NCI-H2227 treated with DMSO at 0.1 percent for 48 hours (cell line): ENCODE data around the gene TBC1D22A.
"Not testable (repeated sequence)": the region's sequence is repeated elsewhere in the genome, so short reads cannot be mapped to it uniquely, and the experiment has no call there.

Experiments
- DNase-seq: peaks from one replicate; lab custom pipeline; 2025; lab: John Stamatoyannopoulos, UW

The TBC1D22A gene

DNA sequence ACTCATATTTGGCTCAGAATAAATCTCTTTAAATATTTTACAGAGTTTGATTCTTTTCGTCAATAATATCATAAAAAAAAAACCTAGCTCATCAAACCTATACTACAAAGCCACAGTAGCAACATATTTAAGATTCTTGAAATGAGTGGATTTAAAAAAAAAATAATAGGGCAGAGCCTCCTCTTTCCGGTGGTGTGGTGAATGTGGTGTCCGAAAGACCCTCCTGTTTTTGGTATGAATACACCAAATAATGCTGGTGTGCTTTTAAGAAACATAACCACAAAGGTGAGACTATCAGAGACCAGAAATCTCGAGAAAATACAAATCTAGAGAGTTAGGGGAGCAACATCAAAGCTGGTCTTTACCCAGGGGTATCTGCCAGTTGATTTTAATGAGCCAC lies 342.6 kb downstream of the TBC1D22A start:
- DNase-seq: no peak

DNA sequence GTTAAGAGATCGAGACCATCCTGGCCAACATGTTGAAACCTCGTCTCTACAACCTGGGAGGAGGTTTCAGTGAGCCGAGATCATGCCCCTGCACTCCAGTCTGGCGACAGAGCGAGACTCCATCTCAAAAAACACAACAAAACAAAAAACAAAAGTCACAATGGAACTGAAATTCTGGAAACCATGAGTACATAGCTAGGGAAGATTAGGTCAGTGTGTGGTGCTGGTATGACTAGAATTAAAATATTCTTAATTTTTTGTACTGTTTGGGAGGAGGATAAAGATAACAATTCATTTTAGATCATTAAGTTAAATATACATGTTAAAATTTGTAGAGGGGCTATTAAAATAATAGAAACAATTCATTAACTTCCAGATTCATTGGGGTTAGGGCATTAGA lies 344.4 kb downstream of the TBC1D22A start:
- no peak for DNase-seq

DNA sequence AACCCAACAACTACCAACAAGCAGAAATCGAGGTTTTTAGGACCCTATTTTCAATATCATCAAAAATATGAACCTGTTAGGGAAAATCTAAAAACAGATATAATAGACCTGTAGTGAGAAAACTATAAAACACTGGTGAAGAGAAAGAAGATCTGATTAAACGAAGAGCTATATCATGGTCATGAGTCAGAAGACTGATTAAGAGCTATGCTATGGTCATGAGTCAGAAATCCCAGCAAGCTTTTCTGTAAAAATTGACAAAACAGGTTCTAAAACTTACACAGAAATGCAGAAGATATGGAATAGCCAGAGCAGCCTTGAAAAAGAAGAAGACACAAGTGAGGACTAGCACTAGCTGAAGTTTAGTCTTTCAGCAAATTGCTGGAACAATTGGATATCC lies 345.0 kb downstream of the TBC1D22A start:
- DNase-seq: no peak

DNA sequence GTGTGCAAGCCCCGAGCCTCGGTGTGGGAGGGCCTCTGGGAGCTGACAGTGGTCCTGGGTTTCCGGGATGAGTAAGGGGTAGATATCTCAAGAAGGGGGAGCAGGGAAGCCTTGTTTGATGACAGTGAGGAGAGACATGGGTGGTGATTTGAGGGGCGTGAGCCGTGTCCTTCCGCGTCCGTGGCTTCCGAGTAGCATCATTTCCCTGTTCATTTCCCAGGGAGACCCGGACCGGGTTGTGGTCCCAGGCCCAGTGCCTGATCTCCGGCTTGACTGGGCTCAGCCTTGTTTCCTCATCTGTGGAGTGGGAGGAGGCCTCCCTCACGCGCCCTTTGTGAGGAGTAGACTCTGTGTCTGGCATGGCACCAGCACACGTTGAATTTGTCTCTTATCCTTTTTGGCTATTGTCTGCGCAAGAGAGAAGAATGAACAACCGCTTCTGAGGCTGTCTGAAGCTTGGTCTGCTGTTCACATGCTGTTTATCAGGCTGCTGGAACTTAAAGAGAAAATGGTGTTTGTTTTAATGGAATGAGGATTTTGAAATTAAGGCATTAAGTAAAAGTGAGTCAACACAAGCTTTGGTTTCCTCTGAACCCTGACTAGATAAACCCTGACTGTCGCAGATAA lies 348.5 kb downstream of the TBC1D22A start:
- DNase-seq: no peak

GRCh38 chr22:47111626-47112581 lies 349.5 kb downstream of the TBC1D22A start:
- no peak for DNase-seq

GRCh38 chr22:47112582-47112965 lies 350.1 kb downstream of the TBC1D22A start:
- no peak for DNase-seq

GRCh38 chr22:47112994-47113852 lies 350.8 kb downstream of the TBC1D22A start:
- DNase-seq: no peak

DNA sequence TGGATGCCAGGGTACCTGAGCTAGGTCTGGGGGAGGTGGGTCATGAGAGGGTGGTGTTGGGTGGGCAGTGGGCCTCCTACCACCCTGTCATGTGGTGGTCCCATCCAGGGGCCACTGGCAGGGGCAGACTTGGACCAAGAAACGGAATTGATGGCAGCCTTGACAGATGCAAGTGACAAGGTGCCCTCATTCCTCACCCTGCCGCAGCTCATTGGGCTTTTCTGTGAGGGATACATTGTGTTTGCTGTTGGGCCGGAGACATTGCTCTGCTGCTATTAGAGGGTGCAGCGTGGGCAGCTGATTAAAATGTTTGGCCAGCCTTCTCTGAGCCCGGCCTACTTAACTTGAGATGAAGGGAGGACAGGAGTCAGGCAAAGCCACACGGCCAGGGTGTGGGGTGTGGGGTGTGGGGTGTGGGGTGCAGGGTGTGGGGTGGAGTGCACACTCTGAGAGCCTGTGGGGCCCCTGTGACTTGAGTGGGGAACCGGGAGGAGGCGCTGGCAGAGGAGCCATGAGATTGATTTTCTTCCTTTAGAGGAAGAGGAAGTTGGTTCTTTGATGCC lies 351.5 kb downstream of the TBC1D22A start:
- no peak for DNase-seq

DNA sequence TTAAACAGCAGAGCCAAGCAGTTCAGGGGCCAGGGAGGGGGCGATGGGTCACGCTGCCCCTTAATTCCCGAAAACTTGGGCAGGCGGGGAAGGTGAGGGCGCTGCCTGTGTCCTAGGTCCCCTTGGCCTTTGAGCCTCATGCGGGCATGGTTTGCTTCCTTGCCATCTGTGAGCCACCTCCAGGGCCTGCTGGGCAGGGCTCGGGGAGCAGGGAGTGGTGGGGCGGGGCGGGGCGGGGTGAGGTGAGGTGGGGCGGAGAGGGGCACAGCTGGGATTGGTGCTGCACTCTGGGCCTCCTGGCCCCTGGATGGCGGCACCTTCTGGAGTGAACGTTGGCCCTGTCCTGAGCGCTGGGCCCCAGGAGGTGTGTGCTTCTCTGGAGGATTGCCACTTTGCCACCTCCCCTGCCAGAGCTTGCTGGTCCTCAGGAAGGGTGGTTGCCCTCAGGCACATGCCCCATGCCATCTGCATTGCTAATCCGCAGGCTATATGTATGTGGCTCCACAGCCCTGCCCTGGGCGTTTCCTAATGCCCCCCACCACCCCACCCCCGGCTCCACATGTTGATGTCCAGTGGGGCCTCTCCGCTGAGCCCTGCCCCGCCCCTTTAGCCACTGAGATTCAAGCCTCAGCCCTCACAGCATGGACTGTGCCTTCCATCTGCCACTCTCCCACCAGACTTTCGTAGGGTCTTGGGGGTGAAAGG lies 352.5 kb downstream of the TBC1D22A start:
- DNase-seq: no peak

DNA sequence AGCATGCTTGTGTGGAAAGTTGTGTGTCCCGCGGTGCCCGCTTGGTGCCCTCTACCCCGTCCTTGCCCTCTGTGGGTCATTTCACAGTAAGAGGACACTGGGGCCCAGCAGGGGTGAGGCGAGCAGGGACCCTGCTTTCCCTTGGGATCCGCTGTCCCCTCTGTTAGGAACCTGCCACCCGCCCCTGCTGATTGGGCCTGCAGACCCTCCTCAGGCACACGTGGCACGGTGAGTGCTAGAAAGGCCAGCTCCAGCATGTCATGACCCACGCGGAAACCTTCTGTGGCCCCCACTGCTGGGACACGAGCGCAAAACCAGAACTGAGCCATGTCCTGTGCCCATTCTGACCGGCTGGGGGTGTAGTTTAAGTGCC lies 353.1 kb downstream of the TBC1D22A start:
- DNase-seq: no peak

GRCh38 chr22:47115921-47116320 lies 353.5 kb downstream of the TBC1D22A start:
- no peak for DNase-seq

- no peak for DNase-seq
These were observed 354.2 kb downstream of the TBC1D22A start for GRCh38 chr22:47116426-47117341.

GRCh38 chr22:47117442-47117841 lies 355.0 kb downstream of the TBC1D22A start:
- not testable (repeated sequence) for DNase-seq

DNA sequence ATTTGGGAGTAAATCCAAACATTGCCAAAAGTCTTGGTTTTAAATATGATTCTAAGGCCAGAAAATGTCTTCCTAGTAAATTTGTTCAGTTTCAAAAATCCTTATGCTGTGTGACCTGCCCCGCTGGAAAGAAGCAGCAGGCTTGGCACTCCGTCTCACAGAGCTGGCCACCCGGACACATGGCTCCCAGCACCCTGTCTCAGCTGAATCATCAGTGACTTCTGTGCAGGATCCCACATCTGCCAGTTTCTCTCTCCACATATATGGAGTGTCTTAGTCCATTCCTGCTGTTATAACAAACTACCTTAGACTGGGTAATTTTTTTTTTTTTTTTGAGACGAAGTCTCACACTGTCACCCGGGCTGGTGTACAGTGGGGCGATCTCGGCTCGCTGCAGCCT lies 356.7 kb downstream of the TBC1D22A start:
- DNase-seq: no peak

DNA sequence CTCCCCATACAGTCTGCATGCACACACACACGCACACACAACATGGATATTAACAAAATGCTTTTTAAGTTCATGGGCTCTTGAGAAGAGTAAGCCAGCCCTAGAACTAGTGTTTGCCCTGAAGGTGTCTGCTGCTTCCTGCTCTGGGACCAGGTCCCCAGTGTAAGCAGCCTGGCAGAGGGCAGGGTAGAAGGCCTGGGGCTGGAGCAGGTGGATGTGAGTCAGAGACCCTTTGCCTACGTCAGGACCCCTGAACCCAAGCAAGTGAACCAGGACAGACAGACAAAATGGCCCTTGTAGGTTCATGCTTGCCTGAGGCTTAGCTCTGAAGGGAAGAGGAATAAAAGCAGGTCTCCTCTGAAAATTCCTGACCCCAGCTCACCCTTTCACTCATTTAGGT lies 357.9 kb downstream of the TBC1D22A start:
- DNase-seq: no peak

DNA sequence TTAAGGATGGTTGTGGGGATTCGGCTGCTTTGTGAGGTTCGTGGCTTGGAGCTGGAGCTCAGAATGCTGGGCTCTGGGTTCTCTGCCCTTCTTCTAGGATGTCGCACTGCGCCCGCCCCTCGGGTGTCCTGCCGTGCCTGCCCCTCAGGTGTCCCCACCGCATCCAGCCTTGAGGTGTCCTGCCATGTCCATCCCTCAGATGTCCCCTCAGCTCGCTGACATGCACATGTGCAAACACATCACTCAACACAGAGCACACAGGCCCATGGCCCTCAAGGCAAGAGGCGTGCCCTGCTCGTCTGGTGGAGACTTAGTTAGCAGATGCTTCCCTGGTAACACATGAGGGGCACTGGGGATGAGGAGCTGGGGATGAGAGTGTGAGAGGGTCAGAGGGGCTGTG lies 359.3 kb downstream of the TBC1D22A start:
- no peak for DNase-seq

DNA sequence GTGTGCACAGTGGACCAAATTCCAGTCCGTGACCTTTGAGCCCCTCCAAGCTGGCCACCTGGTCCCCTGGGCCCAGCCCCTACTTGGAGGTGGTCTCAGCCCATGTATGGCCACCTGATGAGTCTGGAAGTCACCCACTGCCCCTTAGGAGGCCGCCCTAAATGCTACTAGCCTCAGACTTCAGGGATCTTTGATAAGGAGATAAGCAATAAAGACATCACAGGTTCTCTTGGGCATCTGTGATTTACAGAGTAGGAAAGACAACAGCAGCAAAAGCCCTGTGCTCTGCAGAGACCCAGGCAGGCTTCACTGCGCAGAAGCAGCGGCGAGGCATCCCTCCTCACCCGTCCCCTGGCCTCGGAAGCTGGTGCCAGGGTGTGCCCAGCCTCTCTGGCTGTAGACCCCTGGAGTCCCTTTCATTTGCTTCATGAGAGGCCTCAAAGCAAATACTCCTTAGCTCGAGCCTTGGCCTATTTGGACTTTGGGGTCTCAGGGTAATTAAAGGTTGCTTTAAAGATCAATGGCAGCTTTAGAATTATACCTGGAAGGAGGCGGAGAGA lies 360.1 kb downstream of the TBC1D22A start:
- DNase-seq: no peak

- DNase-seq: no peak
These were observed 360.8 kb downstream of the TBC1D22A start for GRCh38 chr22:47123006-47123826.

DNA sequence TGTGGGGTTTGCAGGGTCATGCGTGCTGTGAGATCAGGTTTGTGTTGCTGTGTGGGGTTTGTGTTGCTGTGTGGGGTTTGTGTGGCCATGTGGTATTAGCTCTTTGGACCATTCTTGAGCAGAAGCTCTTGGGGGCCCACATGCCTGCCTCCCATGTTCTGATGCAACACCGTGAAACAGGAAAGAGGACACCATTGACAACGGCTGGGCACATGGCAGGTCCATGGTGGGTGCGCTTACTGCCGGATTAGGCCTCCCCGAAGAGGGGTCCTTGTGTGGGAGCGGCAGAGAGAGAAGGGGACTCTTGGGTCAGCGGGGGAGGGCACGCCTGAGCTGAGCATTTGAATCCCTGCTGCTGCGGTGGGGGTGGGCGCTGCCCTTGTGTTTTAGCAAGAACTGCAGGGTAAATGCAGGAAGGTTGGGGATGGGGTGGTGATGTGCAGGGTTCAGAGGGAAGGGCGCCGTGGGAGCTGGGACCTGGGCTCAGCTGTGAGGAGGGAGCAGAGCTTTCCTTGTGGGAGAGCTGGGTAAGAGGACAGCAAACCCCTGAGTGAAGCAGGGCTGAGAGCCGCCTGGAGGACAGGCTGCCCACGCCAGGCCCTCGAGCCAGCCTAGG lies 361.5 kb downstream of the TBC1D22A start:
- DNase-seq: no peak
